ENCODE results near the gene PLXNB2.

DNA sequence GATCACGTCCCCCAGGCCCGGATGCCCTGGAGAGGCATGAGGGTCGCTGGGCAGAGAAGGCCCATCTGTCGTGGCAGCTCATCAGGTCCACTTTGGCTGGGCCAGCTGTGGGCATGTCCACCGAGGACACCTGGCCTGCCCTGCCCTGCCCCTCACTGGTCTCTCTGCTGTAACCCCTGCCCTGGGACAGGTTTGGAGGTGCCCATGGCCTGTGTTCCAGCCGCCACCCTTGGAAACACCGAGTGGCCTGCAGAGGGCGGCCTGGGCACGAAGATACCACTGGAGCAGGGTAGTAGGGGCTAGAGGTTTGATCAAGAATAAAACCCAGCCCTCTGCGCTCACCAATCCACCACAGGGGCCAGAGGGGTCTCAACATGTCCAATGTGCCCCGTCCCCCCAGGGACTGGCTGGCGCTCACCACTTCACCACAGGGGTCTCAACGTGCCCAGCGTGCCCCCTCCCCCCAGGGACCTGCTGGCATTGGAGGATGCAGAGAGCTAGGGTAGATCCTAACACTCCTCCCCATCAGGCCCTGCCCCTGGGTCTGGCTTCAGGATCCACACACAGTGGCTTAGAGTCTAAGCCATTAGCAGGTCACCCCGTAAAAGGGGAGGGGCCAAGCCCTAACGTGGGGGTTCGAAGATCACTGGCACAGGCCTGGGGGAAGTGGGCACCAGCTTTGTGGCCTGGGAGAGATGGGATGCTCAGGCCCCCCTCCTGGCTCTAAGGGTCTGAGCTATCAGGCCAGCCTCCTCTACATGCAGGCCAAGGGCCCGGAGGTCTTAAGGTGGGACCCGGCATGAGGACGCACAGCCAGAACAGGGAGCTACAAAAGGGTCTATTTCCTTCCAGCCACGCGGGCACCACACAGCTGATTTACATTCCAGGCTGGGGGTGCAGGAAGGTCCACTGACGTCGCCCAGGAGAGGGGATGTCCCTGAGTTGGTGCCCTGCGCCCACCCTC, 55.1 kb downstream of the PLXNB2 start:
- TF ChIP-seq ARNTL (CRISPR knock-in tag; IDR thresholded peaks at IDR 0.05; ENCODE audit: borderline replicate concordance, low read depth) = no peak
- TF ChIP-seq, protein P1, sequence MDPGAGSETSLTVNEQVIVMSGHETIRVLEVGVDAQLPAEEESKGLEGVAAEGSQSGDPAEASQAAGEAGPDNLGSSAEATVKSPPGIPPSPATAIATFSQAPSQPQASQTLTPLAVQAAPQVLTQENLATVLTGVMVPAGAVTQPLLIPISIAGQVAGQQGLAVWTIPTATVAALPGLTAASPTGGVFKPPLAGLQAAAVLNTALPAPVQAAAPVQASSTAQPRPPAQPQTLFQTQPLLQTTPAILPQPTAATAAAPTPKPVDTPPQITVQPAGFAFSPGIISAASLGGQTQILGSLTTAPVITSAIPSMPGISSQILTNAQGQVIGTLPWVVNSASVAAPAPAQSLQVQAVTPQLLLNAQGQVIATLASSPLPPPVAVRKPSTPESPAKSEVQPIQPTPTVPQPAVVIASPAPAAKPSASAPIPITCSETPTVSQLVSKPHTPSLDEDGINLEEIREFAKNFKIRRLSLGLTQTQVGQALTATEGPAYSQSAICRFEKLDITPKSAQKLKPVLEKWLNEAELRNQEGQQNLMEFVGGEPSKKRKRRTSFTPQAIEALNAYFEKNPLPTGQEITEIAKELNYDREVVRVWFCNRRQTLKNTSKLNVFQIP (CRISPR knock-in tag; IDR thresholded peaks at IDR 0.05; ENCODE audit: borderline replicate concordance, low read depth) = no peak
- TF ChIP-seq, protein P2, sequence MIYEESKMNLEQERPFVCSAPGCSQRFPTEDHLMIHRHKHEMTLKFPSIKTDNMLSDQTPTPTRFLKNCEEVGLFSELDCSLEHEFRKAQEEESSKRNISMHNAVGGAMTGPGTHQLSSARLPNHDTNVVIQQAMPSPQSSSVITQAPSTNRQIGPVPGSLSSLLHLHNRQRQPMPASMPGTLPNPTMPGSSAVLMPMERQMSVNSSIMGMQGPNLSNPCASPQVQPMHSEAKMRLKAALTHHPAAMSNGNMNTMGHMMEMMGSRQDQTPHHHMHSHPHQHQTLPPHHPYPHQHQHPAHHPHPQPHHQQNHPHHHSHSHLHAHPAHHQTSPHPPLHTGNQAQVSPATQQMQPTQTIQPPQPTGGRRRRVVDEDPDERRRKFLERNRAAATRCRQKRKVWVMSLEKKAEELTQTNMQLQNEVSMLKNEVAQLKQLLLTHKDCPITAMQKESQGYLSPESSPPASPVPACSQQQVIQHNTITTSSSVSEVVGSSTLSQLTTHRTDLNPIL (CRISPR knock-in tag; IDR thresholded peaks at IDR 0.05; ENCODE audit: low read depth) = no peak
- TF ChIP-seq ZFP3 (CRISPR knock-in tag; IDR thresholded peaks at IDR 0.05) = no peak
- TF ChIP-seq ZFP30 (CRISPR knock-in tag; IDR thresholded peaks at IDR 0.05) = no peak
- TF ChIP-seq ESRRG (CRISPR knock-in tag; IDR thresholded peaks at IDR 0.05) = no peak
- no peak for TF ChIP-seq ISL1 (CRISPR knock-in tag; IDR thresholded peaks at IDR 0.05)
- TF ChIP-seq SNAI2 (CRISPR knock-in tag; IDR thresholded peaks at IDR 0.05) = no peak
